NCI-H1436 (cell line): Measurements from ENCODE around the gene RPP14.
"Not testable (repeated sequence)": the region's sequence is repeated elsewhere in the genome, so short reads cannot be mapped to it uniquely, and the experiment has no call there.

Experiments
- DNase-seq: peaks from one replicate; lab custom pipeline; 2025; lab: John Stamatoyannopoulos, UW

The RPP14 gene

DNA sequence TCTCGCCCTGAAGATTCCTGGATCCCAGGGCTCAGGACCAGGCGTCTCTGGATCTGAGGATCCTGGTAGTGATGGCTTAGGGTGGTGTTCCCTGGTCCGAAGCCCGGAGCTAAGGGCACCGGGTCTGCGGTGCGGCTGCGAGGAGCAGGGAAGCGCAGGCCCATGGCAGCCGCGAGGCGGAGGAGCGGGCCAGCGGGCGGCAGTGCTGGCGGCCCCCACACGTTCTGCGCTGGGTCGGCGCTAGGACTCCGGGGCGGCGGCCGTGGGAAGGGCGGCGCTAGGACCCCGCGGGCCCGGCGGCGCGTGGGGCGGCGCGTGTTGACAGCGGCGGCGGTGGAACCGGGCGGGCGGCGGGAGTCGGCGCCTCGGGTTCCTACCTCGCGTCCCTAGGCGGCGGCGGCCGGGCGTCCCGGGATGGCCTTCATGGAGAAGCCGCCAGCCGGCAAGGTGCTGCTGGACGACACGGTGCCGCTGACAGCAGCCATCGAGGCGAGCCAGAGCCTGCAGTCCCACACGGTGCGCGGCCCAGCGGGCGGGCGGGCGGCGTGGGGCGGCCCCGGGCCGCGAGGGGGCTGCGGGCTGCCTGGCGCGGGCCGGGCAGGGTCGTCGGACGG, 26.6 kb downstream of the RPP14 start, which contains the start of gene PXK:
PXK (plus strand) TSS at position 318 of the 614 bp plus-strand sequence; CDS start at position 415, 97 bp downstream.
- no peak for DNase-seq

DNA sequence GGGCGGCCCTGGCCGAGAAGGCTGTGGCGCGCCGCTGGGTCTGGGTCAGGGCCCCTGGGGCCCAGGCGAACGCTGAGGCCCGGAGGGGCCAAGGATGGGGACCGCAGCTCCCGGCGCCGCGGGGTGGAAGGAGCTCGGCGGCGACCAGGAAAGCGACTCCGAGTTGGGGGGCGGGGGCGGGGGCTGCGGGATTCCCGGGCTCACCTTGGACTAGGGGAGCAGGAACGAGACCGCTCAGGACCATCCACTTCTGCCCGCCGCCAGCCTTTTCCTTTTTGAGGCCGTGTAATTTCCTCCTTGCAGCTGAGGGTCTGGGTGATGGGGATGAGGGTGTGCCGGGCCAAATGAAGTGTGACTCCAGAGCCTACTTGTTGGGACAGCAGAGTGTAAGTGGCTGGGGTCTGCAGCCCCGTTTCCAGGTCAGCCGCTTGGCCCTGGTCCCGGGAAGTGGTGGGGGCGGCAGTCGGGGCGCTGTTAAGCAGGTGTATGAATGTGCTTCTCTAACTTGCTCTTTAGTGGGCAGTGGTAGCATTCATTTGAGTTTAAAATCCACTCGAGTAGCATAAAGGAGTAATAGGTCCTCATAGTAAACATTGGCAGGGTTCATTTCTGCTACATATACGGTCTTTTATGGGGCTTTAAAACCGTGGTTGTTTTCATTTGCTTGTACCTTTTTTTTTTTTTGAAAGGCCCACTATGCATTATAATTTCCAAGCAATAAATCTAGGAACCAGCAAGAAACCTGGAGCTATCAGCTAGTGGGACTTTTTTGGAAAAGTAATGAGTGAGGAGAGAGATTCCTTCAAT, 27.4 kb downstream of the RPP14 start:
- DNase-seq, result no peak

DNA sequence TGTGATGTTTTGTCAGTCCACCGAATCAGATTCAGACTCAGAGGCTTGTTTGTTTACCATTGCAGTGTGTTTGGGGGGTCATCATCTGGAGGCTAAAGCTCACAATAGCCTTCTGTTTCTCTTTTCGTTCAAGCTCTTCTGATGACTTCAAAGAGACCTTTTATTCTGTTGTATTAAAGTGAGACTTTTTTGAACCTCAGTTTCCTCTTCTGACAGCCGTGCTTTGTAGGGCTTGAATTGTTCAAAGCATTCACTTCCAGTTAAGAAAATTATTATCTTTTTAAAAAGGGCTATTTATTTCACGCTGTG, 27.9 kb downstream of the RPP14 start:
- DNase-seq, result no peak

DNA sequence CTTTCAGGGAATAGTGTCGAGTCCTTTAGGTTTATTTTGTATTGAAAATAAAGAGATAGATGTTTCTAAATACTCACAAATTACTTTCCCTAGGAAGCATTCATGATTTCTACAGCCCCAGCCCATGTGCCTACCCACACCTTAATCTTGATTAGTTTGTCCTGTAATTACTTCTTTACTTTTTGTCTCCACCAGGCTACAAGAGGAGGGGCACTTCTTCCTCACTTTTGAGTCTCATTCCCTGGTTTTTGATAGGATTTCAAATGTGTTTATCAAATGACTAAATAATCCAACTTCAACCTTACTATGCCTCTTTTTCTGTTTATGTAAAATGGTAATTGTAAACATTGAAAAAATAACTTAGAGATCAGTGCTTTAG, 28.4 kb downstream of the RPP14 start:
- DNase-seq, result no peak

DNA sequence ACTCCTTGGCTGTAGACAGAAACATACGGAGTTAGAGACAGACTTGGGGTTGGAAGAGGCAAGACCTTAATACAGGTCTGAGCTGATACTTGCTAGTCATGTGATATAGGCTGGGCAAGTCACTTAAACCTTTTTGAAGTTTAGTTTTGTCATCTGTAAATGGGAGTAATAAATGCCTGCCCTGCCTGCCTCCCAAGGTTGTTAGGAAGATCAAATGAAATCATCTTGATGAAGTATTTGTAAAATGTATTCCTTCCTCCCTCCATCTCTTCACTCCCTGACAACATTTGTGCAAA, 29.6 kb downstream of the RPP14 start:
- no peak for DNase-seq

DNA sequence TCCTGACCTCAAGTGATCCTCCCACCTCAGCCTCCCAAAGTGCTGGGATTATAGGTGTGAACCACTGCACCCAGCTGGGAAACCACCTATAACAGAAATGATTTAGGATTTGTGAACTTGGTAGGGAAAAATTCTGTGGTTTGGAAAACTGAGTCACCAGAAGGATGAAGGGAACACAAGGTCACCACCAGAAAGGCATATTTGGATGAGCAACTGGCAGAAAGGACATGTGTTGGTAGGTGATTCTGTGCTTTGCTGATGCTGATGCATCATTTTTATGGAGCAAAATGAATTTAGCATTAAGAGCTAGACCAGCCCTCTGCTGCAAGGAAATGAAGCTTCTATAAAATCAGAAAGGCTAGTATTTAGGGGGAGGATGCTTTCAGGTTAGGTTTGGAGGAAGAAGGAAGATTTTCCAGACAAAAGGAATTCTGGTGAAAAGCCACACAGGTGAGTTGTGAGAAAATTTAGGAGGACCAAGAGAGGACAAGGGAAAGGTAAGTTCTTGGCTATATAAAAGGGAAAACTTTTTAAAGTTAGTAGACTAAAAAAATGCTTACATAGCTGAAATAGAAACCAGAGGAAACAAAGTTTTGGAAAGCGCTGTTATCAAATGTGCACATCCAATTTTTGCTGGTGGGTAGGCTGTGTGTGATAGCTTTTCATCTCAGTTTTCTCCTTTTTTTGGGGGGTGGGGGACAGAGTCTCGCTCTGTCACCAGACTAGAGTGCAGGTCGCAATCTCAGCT, 30.3 kb downstream of the RPP14 start:
- no peak for DNase-seq

DNA sequence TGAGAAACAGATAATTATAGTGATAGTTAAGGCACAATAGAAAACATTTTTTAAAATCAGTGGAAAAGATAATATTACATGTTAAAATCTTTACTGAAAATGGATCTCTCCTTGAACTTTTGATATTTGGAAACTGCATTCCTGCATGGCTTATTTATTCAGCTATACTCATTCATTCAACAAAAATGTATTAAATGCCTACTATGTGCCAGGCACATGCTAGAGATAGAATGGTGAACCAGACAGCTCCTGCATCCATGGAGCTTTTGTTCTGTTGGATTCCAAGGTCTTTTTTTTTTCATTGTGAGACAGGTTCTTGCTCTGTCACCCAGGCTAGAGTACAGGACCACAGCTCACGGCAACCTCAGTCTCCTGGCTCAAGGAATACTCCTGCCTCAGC, 31.1 kb downstream of the RPP14 start:
- no peak for DNase-seq

DNA sequence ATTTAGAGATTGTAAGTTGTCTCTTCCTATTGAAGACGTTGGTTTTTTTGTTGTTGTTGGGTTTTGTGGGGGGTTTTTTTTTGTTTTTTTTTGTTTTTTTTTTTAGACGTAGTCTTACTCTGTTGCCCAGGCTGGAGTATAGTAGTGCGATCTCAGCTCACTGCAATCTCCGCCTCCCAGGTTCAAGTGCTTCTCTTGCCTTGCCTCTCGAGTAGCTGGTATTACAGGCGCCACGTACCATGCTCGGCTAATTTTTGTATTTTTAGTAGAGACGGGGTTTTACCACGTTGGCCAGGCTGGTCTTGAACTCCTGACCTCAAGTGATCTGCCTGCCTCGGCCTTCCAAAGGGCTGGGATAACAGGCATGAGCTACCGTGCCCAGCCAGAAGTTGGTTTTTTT, 33.1 kb downstream of the RPP14 start:
- not testable (repeated sequence) for DNase-seq

DNA sequence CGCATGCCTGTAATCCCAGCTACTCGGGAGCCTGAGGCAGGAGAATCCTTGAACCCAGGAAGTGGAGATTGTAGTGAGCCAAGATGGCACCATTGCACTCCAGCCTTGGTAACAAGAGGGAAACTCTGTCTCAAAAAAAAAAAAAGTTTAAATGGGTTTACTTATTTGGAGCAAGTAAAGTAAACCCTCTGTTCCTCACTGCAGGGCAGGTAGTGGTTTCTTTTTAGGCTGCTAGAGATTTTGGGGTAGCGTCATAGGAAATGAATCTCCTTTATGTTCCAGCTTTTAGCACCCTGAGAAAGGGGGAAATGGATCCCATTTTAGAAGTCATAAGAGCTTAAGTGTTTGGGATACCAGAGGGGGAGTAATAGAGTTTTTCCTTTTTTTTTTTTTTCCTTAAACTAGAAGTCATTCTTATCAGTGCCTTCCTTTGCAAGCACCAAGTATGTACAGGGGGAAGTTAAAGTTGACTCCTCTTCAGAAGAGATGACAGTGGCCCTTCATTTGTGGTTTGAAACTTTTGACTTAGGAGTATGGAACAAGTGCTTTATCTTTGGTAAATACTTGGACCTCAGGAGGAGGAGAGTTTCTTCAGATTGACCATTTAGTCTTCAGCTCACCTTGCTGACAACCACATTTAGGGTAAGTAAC, 34.7 kb downstream of the RPP14 start:
- no peak for DNase-seq

DNA sequence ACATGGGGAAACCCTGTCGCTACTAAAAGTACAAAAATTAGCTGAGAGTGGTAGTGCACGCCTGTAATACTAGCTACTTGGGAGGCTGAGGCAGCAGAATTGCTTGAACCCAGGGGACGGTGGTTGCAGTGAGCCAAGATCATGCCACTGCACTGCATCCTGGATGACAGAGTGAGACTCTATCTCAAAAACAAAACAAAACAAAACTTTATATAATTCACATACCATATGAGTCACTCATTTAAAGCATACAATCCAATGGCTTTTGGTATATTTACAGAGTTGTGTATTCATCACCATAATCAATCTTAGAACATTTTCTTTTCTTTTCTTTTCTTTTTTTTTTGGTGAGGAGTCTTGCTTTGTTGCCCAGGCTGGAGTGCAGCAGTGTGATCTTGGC, 35.3 kb downstream of the RPP14 start:
- DNase-seq, result no peak

DNA sequence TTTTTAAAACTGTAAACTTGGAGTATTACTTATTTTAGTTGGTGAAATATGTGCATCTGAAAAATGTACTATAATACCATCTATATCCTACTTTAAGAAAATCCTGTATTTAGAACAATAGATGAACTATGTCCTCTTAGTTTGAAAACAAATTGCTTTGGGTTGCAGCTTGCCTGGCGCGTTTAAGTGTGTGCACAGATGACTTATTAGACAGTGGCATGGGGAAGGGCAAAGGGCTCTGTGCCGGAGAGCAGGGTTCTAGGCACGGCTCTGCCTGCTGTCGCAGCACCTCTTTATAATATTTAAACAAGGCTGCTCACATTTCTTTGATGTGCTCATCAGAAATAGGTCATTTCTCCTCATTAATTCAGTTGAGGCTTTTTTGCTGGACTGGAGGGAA, 36.6 kb downstream of the RPP14 start:
- no peak for DNase-seq

DNA sequence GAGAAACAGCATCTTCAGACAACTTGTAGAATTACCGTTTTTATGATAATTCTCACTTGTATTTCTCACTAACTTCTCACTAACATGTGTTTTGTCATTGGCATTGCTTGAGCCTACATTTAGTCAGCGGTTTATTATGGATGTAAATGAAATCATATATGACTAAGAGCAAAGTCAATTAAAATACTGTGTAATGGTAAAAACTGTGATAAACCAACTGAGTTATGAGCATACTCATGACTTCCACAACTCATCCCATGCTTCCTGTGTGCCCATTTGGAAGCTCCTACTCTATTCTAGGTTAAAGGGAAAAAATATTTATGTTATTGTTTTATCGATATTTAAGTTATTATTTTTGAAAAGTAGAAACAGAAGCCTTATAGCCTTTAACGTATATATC, 39.4 kb downstream of the RPP14 start:
- no peak for DNase-seq

DNA sequence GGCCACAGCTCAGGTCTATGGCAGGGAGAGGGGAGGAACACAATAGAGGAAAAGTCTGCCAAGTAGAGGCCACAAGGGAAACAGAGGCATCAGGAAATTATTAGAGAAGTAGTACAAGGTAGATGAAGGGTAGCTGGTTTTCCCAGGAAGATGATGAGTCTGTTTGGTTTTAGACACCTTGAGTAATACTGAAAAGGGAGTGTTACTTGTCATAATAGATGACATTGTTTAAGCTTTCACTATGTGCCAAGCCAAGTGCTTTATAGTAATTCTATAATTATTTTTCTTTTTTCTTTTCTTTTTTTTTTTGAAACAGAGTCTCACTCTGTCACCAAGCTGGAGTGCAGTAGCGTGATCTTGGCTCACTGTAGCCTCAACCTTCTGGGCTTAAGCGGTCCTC, 40.3 kb downstream of the RPP14 start:
- DNase-seq, result no peak

DNA sequence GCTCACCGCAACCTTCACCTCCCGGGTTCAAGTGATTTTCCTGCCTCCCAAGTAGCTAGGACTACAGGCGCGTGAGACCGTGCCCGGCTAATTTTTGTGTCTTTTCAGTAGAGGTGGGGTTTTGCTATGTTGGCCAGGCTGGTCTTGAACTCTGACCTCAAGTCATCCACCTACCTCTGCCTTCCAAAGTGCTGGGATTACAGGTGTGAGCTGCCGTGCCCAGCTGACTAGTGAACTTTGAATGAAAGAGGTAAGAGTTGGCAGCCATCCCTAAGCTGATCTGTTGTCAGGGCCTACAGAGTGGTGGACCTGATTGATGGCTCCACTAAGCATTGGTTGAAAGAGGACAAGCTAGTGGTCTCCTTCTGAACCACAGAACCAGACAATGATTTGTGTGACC, 41.9 kb downstream of the RPP14 start:
- DNase-seq, result no peak

DNA sequence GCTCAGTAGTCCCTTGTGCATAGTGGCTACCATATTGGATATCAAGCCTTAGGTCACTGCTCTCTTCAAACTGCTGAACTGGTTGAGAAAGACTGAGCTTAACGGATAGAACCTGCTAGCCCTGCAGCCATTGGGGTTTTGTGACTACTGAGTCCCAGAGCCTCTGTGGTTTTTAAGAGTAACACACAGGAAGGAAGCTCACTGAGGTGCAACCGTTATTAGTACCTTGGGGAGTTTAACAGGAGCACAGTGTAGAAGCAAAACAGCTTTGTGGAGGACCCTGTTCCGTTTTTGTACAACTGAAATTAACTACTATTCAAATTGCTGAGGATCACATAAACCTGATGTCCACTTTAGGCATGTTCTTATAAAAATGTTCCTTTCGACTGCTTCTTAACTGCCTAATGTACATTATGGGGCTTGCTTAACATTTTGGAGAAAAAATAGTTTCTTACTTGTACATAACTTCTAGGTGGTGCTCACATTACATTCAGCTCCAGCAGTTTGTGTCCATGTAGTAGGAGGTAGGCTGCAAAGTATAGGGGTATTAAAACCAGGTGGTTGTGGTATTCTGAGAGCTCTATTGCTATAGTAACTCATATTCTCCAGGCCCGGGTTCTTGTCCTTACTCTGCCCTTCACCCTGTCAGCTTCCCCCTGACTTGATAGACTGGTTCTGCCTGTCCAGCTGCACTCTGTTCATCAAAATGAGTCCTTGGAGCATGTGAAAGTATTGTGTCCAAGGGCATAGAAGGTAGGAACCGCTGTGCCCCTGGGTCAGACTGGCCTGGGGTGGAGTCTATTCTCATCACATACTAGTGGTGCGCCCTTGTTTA, 44.0 kb downstream of the RPP14 start:
- DNase-seq, result no peak

DNA sequence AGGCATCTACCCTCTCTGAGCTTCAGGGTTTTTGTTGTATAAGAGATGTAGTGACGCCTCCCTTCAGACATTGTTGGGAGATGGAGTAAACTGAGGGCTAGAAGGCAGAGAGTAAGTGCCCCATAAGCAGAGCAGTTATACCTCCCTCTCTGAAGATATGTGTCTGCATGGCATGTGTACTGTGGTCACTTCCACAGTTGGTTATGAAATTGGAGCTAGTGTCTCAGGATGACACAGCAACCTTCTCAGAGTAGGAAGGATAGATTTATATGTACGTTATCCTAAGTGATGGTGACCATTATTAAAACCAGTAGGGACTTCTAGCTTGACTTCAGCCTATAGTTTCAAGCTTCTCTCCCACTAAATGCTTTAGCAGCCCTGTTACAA, 44.6 kb downstream of the RPP14 start:
- DNase-seq, result no peak

DNA sequence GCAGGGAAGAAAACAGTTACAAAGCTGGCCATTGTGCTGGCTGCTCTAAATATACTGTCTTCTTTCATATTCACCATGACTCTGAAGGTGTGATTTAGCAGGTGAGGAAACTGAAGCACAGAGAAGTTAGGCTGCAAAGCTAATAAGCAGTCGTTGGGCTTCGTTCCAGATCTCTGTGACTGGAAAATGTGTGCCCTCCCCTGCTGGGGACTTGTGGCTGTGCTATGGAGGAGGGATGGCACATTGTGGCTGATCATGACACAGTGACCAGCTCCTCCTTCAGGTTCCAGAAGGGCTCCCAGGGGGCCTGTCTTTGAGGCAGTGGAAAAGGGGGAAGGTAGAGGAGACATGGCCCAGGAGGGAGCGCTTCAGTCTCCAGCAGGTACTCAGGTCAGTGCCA, 45.9 kb downstream of the RPP14 start:
- DNase-seq, result no peak

DNA sequence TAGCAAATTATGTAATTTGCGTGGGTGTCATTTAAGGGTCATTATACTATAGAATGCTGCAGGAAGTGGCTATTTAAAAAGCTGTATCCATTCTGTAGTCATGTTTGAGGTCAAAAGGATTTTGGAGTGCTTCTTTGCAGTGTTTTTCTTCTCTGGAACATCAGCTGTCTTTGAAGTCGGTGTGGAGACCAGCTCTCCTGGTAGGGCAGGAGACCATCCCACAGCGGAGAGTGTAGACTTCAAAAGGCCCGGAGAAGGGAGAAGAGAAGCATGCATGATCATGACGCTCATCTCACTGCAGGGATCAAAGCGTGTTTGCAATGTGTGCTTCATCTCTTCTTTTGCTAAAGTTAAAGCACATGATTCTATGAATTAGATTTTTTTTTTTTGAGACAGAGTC, 46.6 kb downstream of the RPP14 start:
- DNase-seq, result no peak

DNA sequence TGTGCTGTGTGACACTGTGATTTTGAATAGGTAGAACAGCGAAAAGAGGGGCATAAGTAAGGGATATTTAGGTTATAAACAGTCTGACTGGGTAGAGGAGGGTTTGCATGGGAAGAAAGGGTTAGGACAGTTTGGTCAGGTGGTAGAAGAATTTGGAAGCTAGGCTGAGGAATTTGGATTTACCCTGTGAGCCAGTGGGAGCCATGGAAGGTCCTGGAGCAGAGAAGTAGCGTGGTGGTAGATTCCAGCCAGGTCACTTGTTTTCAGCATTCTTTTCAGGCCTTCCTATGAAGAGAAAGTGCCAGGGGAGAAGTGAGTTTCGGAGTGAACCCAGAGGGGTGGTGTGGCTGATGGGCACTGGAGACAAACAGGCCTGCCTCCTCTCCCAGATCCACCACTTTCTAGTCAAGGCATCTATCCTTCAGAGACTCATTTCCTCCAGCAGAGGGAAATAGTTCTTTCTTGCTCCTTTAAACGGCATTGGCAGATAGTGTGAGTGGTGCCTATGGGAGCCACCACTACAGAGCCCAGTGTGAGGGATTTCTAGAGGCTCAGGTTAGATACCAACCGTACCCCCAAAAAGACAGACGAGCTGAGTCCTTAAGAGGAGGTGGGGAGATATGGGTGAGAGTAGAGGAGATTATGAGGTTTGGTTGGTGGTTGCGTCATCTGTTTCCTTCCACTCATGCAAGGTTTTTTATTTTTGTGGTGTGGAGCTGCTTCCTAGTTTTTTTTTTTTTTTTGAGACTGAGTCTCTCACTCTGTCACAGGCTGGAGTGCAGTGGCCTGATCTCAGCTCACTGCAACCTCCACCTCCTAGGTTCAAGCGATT, 47.9 kb downstream of the RPP14 start:
- no peak for DNase-seq

DNA sequence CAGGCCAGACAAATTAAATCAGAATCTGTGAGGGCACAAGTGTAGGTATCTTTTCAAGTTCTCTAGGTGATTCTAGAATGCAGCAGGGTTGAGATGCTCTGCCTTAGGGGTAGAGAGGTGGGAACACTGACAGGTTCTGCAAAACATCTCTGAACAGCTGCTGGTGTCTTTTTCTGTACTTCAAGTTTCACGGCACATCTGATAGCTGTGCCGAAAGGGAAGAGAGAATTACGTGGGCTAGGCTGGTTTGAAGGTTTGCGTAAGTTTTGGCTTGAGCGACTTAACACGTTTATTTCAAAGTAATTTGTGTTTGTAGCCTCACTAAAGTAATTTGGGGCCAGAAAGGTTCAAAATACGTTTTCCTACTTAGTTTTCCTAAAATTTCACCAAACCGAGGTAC, 49.1 kb downstream of the RPP14 start:
- no peak for DNase-seq

DNA sequence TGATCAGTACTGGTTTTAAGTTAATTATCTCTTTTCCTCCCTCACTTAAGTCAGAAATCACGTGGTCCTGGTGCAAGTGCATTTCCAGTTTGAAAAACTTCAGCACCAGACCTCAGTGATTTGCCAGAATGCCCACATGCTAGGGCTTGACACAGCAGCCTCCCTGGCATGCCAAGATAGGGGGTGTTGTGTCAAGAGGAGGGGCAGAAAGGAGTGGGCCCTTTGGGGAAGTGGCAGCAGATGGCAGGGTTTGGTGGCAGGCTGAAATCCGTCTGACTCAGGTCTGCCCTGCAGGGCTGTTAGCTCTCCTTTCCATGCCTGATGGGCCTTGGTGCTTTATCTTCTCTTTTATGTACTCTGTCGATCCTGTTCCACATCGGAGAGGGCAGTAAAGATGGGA, 50.0 kb downstream of the RPP14 start:
- DNase-seq, result no peak
